Right cardiac atrium (tissue), 5 donors: ENCODE measurements around the gene CHRNB2. TPM values are rescaled to one million over a fixed set of nuclear protein-coding genes. Genes with fewer than 3 reads are reported as not detected.

Experiments used
- ATAC-seq, 2 donors: fragments of 200-7000 bp; cut with Tn5 transposase; one replicate each; pipeline versions ENCODE4 v1.8.0 to v1.9.1; 2020; ENCODE audit warnings: moderate library complexity in 2 of 2, mild to moderate bottlenecking in 1 of 2
- DNase-seq, 3 donors: peaks; one replicate each; pipeline ENCODE4 v3.0.0-alpha.2; 2020
- H3K27ac ChIP-seq: one replicate; pipeline ENCODE4 v1.5.1; 2013; ENCODE audit warnings: mild to moderate bottlenecking, low read length, control low read depth, moderate library complexity
- H3K27me3 ChIP-seq: one replicate; pipeline ENCODE4 v1.6.1; 2013; ENCODE audit not compliant: control insufficient read depth, insufficient read depth
- H3K4me1 ChIP-seq: one replicate; pipeline ENCODE4 v1.6.1; 2013; ENCODE audit warnings: low read length; ENCODE audit not compliant: control insufficient read depth, insufficient read depth
- H3K4me3 ChIP-seq: one replicate; pipeline ENCODE4 v1.5.1; 2013; ENCODE audit warnings: low read length, control low read depth
- H3K9me3 ChIP-seq: one replicate; pipeline ENCODE4 v1.6.1; 2013; ENCODE audit warnings: low read length; ENCODE audit not compliant: control insufficient read depth
- WGBS: extraction: QIAGEN DNeasy Blood & Tissue Kit; methylation state at CpG from one replicate; pipeline ENCODE4 v1.1.7; 2013; 5-methylcytosine and 5-hydroxymethylcytosine counted together
- intact Hi-C, 4 donors: fragments of 100-400 bp; cut with DNase I; formaldehyde crosslinking; loops; one replicate each; pipeline versions ENCODE4 v1.11.0 to v1.14.0; 2022 to 2023
- polyA plus RNA-seq: library from polyadenylated mRNA; stranded (reverse); fragments of 200-250 nt; gene quantifications from one replicate; pipeline ENCODE4 v1.2.3, GENCODE V29; 2013
- total RNA-seq, 4 donors: library from RNA; stranded (reverse); fragmentation: NEBNext Ultra II Directional; extraction: Animal tissue kit (Norgen Biotek cat#: 25700); gene quantifications; one replicate each; pipeline ENCODE4 v1.2.1, GENCODE V29; 2021
- donor health status: healthy with polysubstance abuse.
- donor health status: DM: no; HTN: yes; CAD: no.
- donor health status: DM: no; HTN: no; CAD: no.
- donor health status: DM: no; HTN: yes; CAD: no; lungs with severe emphysema.
- donor health status: DM: yes; HTN: yes; CAD: no.

The CHRNB2 gene
- total and polyA plus RNA-seq, 5 donors = 0.07 TPM; not detected in 4

DNA sequence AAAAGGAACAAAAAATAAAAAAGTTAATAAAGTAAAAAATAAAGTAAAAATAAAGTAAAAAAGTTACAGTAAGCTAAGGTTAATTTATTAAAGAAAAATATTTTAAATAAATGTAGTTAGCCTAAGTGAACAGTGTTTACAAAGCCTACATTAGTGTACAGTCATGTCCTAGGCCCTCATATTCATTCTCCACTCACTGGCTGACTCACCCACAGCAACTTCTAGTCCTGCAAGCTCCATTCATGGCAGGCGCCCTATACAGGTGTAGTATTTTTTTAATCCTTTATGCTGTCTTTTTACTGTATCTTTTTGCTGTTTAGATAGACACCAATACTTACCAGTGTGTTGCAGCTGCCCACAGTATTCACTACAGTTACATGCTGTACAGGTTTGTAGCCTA is 28.0 kb downstream of the CHRNB2 start:
- no peak for DNase-seq
- Histone ChIP-seq H3K27me3 (no peaks in the 10 kb centered on the region), H3K4me3 (no peak overlapping the region), H3K27ac (no peak overlapping the region), H3K4me1 (peaks cover 2% of the 10 kb centered on the region), H3K9me3 (no peaks in the 10 kb centered on the region)
- WGBS = 84% methylated on average over 1 of the region's 1 CpG
- no peak for ATAC-seq
- intact Hi-C loops = no loop called here

DNA sequence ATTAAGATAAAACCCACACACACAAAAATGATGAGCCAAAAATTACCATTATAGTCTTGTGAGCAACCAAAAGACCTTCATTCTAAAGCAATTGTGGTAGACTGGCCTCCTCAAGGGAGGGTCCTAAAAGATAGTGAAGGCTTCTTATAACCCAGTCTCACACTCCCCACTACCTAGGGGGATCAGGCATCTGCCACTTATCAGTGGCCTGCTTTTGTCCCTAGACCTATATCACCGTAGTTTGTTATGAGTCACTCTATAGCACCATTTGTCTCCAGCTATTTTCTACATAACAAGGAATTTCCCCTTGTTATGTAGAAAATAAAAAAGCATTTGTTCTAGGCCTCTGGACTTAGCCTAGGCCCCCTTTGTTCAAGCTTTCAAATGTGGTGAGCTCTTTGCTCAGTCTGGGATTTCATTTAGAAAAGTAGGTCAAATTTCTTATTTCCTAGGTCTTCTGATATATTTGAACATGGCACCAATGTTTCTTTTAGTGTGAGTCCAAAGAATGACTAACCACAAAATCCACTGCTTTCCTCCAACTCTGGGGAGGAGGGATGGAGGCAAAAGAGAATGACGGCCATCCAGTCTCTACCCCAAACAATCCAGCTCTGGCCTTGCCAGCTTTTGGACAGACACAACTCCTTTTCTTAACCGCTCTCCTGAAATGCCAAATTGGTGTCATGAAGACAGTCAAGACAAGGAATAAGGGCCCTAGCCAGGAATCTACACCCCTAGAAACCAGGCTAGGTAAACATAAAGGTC is 31.5 kb downstream of the CHRNB2 start:
- Histone ChIP-seq H3K9me3 (no peaks in the 10 kb centered on the region), H3K4me3 (no peak overlapping the region), H3K4me1 (peaks cover 9% of the 10 kb centered on the region), H3K27me3 (no peaks in the 10 kb centered on the region), H3K27ac (peak overlapping the region; percentile 60)
- intact Hi-C loops = no loop called here
- WGBS = 54% methylated on average over 3 of the region's 3 CpGs
- peak in 1 of 2 donors; percentile 27 for ATAC-seq
- DNase-seq = no peak

DNA sequence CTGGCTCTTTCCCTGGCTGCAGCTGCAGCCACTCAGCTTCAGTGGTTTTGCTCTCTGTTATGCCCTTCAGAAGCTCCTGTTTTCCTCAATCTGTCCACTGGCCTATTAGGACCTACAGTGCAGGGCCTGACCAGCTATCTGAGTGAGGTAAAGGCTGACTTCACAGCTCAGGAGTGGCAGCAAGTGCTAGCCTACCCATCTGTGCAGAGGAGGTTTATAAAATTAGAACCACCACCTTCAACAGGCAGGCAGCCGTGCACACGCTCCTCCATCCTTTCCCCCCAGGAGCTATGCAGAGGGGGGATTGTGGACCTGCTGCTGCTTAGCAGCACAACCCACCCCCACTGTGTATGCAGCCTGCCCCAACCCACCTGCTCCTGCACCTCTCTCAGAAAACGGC is 32.1 kb downstream of the CHRNB2 start:
- intact Hi-C loops = no loop called here
- no peak overlapping the region for H3K4me3 ChIP-seq
- H3K4me1 ChIP-seq = peaks cover 9% of the 10 kb centered on the region
- H3K27me3 ChIP-seq = no peaks in the 10 kb centered on the region
- peak; percentile 47 to 57 for ATAC-seq
- WGBS = 57% methylated on average over 3 of the region's 3 CpGs
- H3K27ac ChIP-seq = peak overlapping the region; percentile 60
- no peak for DNase-seq
- H3K9me3 ChIP-seq = no peaks in the 10 kb centered on the region

DNA sequence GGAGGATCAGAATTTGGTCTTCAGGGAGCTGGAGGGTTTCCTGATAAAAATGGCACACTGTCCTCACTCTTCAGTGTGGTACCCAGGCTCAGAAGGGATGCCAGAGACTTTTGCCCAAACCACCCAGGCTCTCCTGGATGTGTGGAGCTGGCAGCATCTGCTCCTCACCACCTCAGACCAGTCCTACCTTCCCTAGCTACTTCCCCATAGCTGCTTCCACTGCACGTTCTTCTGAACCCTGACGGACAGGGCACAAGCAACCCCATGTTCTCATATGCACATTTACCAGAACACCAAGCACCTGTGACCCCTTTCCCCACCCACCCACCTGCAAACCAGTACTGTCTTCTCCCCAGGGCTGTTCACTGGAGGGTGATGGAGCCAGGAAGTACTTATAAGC is 35.7 kb downstream of the CHRNB2 start:
- Histone ChIP-seq H3K27ac (no peak overlapping the region), H3K4me3 (no peak overlapping the region), H3K27me3 (no peaks in the 10 kb centered on the region), H3K9me3 (no peaks in the 10 kb centered on the region), H3K4me1 (peaks cover 15% of the 10 kb centered on the region)
- ATAC-seq (no peak), DNase-seq (no peak)
- intact Hi-C loops = no loop called here
- 46% methylated on average over 2 of the region's 2 CpGs for WGBS

DNA sequence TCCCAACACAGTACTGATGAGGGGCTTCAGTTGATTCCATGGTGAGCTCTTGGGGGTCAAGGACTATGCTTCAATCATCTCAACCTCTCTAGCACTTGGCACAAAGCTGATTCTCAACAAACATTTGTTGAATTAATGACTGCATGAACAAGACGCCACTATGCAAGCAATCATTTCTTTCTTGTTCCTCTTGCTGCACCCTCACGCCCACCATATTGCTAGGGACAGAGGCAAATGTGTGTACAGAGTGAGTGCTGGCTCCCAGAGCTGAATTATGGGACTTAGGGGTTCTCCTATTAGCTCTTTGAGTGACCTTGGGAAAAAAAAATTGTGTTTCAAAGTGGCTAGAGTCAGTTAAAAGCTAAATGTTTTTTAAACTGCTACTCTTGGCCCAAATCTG is 38.0 kb downstream of the CHRNB2 start:
- DNase-seq = no peak
- no peak overlapping the region for H3K27ac ChIP-seq
- WGBS = 72% methylated on average over 2 of the region's 2 CpGs
- H3K4me3 ChIP-seq = no peak overlapping the region
- H3K27me3 ChIP-seq = no peaks in the 10 kb centered on the region
- intact Hi-C loops = no loop called here
- H3K9me3 ChIP-seq = no peaks in the 10 kb centered on the region
- peaks cover 12% of the 10 kb centered on the region for H3K4me1 ChIP-seq
- ATAC-seq = no peak

DNA sequence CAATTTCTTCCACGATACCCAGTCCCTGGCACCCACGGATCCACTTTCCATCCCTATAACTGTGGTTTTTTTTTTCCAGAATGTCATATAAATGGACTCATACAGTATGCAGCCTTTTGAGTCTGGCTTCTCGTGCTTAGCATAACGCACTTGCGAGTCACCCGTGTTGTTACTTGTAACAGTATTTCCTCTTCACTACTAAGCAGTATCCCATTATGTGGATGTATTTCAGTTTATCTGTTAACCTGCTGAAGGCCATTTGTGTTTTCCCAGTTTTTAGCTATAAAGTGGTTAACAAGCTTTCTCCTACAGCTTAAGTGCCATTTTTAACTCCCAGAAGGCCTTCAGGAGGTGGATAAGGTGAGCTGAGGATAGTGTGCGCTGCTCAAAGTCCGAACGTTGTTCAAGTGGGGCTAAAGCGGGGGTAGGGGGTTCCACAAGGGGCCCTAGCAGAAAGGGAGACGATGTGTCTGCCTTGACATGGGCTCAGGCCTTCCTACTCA is 39.6 kb downstream of the CHRNB2 start:
- ATAC-seq (peak; percentile 5 to 29), DNase-seq (no peak)
- Histone ChIP-seq H3K4me3 (peak overlapping the region; percentile 85), H3K9me3 (no peaks in the 10 kb centered on the region), H3K27me3 (no peaks in the 10 kb centered on the region), H3K27ac (peak overlapping the region; percentile 95), H3K4me1 (peaks cover 12% of the 10 kb centered on the region)
- 11% methylated on average over 11 of the region's 11 CpGs for WGBS
- intact Hi-C loops = no loop called here

DNA sequence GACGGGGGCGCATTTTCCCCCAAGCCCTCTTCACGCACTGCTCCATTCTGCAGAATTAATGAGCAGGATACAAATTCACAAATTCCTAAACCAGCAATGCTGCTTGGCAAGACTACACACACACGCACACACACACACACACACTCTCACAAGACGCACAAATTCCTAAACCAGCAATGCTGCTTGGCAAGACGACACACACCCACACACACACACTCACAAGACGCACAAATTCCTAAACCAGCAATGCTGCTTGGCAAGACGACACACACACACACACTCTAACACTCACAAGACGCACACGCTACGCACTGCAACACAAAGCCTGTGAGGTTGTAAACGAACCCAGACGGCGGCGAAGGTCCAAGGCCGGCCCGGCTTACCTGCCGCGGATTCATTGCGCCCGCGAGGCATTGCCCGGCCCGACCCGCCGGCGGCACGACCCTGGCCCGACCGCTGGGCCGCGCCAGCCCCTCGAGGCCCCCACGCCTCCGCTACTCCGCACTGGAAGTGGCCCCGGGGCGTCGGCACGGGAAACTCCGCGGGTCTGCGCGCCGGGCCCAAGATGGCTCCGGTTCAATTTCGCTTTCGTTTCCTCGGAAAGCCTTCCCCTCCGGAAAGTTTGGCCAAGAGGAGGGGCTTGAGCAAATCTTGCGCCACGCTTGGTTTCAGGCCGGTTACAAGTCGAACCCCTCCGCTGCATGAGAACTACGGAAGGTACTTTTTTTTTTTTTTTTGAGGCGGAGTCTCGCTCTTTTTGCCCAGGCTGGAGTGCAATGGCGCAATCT is 40.2 kb downstream of the CHRNB2 start, which contains the start of gene ADAR:
Gene ADAR, minus strand, starts transcription at position 578 of the 788 bp plus-strand sequence. Its CDS starts 180 bp downstream, at position 398.
- peak within 1 kb of the TSS; percentile 95 for H3K27ac ChIP-seq
- intact Hi-C loops = no loop called here
- no peaks in the 10 kb centered on the region for H3K27me3 ChIP-seq
- H3K4me1 ChIP-seq = peaks cover 10% of the 10 kb centered on the region
- under 1% methylated on average over 59 of the region's 59 CpGs for WGBS
- H3K9me3 ChIP-seq = no peaks in the 10 kb centered on the region
- peak; percentile 93 to 96 (median 95) for DNase-seq
- H3K4me3 ChIP-seq = peak within 1 kb of the TSS; percentile 85
- peak; percentile 93 to 94 for ATAC-seq

DNA sequence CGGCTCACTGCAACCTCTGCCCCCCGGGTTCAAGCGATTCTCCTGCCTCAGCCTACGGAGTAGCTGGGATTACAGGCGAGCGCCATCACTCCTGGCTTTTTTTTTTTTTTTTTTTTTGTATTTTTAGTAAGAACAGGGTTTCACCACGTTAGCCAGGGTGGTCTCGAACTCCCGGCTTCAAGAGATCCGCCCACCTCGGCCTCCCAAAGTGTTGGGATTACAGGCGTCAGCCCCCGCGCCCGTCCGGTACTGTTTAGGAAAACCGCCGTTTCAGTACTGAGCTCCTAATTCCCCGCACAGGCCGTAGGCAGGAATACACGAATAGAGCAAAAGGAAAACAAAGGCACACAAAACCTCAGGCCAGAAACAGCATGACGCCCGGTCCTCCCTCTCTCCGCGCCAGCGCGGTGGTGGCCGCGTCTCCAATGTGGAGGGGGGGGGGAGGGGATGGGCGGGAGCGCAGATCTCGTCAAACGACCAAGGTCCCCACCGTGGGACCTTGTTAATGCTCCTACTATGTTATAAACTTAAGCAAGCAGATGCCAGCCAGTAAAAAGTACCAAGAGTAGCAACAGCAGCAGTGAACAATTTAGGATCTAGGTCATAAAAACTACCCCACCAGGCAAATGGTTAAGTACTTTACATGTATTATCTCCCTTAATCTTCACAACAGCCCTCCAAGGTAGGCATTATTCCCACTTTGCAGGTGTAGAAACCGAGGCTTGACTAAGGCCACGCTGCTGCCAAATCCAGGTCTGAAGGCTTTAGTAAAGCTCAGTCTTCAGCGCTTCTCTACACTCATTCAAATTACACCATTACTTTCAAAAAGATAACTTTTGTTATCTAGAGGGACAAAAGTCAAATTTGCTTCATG is 41.1 kb downstream of the CHRNB2 start:
- Histone ChIP-seq H3K4me1 (peaks cover 6% of the 10 kb centered on the region), H3K9me3 (no peaks in the 10 kb centered on the region), H3K27ac (peak overlapping the region; percentile 95), H3K4me3 (peak overlapping the region; percentile 85), H3K27me3 (no peaks in the 10 kb centered on the region)
- peak; percentile 65 to 67 for ATAC-seq
- intact Hi-C loops = no loop called here
- WGBS = 5% methylated on average over 35 of the region's 37 CpGs
- peak; percentile 37 to 80 (median 70) for DNase-seq

DNA sequence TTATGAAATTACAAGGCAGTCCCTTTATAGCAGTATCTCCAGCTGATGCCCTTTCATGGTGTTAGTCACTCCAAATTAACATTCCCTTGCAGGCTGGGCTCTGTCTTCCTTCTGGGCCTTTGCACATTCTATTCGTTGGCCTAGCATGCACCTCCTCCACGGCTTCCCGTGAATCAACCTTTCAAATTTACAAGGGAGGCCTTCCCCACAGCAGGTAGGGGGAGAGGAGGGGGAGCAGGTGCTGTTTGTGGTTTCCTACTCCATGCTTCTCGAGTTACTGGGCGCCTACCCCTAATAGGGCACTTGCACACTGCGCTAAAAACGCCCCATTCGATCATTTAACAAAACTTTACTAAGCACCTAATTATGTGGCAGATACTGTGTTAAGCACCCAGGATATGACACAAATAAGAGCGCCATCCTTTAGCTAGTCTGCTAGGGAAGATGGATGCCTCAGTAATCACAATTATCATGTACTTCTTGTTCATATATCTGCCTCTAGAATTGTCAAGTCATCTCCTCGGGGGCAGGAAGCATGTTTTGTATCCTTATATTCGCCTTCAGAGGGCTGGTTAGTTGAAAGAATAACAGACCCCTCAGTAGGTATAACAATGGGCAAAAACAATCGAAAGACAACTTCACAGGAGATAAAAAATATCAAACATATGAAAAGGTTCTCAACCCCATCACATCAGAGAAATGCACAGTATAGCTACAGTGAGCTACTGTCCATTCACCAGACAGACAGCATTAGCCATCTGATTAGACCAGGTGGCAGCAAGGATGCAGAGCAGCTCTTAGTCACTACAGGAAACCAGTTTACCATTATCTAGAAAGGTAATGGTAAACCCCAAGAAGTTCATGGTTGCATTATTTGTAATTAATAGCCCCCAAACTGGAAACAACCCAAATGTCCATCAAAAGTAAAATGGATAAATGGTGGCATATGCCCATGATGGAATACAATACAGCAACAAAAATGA is 42.1 kb downstream of the CHRNB2 start:
- DNase-seq (no peak), ATAC-seq (no peak)
- 75% methylated on average over 12 of the region's 12 CpGs for WGBS
- Histone ChIP-seq H3K9me3 (no peaks in the 10 kb centered on the region), H3K4me3 (no peak overlapping the region), H3K4me1 (peaks cover 6% of the 10 kb centered on the region), H3K27me3 (no peaks in the 10 kb centered on the region), H3K27ac (no peak overlapping the region)
- intact Hi-C loops = no loop called here
